Measurements from ENCODE around the gene RGCC. TPM values are rescaled to one million over a fixed set of nuclear protein-coding genes. Genes with fewer than 3 reads are reported as not detected.

RGCC gene
- total RNA-seq, 2 donors from 2014 or later = 5.4 TPM

- Mint-ChIP-seq H3K4me3 (no peak overlapping the region), H3K9me3 (peaks cover 15% of the 10 kb centered on the region), H3K27ac (no peak overlapping the region), H3K36me3 (ENCODE audit: low read depth) (no peaks in the 10 kb centered on the region), H3K4me1 (peaks cover 8% of the 10 kb centered on the region), H3K27me3 (ENCODE audit: insufficient read depth) (peaks cover 9% of the 10 kb centered on the region)
- H3K9me3 ChIP-seq (ENCODE audit: control insufficient read depth, low read length) = peaks cover 7% of the 10 kb centered on the region
- WGBS, 2 experiments (ENCODE audit: insufficient coverage in 1 of 2, insufficient read length in 1 of 2) = 82% methylated on average over 5 of the region's 5 CpGs; no CpG with 5 or more reads in 1 of the 2 experiments
- H3K36me3 ChIP-seq (ENCODE audit: control insufficient read depth, insufficient read depth, low read length) = no peaks in the 10 kb centered on the region
- H3K4me1 ChIP-seq (ENCODE audit: control insufficient read depth, insufficient read depth, low read length) = no peaks in the 10 kb centered on the region
- no peak overlapping the region for H3K27ac ChIP-seq (ENCODE audit: low read depth, low read length)
- no peak overlapping the region for H3K9ac ChIP-seq (ENCODE audit: extremely low read depth, low read length, poor library complexity, severe bottlenecking)
- H3K27me3 ChIP-seq (ENCODE audit: control insufficient read depth, insufficient read depth, low read length, poor library complexity, severe bottlenecking) = no peaks in the 10 kb centered on the region
- H3K4me3 ChIP-seq (ENCODE audit: low read length) = no peak overlapping the region
- no peak for TF ChIP-seq CTCF (conservative IDR thresholded peaks at IDR 0.05)
- DNase-seq = no peak
These were observed 43.2 kb downstream of the RGCC start for GRCh38 chr13:41500511-41500910.

GRCh38 chr13:41501281-41501680, 43.9 kb downstream of the RGCC start:
- no peak for TF ChIP-seq CTCF (conservative IDR thresholded peaks at IDR 0.05)
- Histone ChIP-seq H3K36me3 (ENCODE audit: control insufficient read depth, insufficient read depth, low read length) (no peaks in the 10 kb centered on the region), H3K9me3 (ENCODE audit: control insufficient read depth, low read length) (peaks cover 7% of the 10 kb centered on the region), H3K27me3 (ENCODE audit: control insufficient read depth, insufficient read depth, low read length, poor library complexity, severe bottlenecking) (no peaks in the 10 kb centered on the region), H3K27ac (ENCODE audit: low read depth, low read length) (no peak overlapping the region), H3K4me3 (ENCODE audit: low read length) (no peak overlapping the region), H3K9ac (ENCODE audit: extremely low read depth, low read length, poor library complexity, severe bottlenecking) (no peak overlapping the region), H3K4me1 (ENCODE audit: control insufficient read depth, insufficient read depth, low read length) (no peaks in the 10 kb centered on the region)
- no peak for DNase-seq
- Mint-ChIP-seq H3K4me3 (no peak overlapping the region), H3K36me3 (ENCODE audit: low read depth) (no peaks in the 10 kb centered on the region), H3K27ac (no peak overlapping the region), H3K27me3 (ENCODE audit: insufficient read depth) (peaks cover 9% of the 10 kb centered on the region), H3K4me1 (peaks cover 4% of the 10 kb centered on the region), H3K9me3 (peaks cover 15% of the 10 kb centered on the region)
- 93% methylated on average over 4 of the region's 4 CpGs; no CpG with 5 or more reads in 1 of the 2 experiments for WGBS, 2 experiments (ENCODE audit: insufficient coverage in 1 of 2, insufficient read length in 1 of 2)

- Mint-ChIP-seq H3K9me3 (peaks cover 15% of the 10 kb centered on the region), H3K4me3 (no peak overlapping the region), H3K4me1 (peaks cover 4% of the 10 kb centered on the region), H3K36me3 (ENCODE audit: low read depth) (no peaks in the 10 kb centered on the region), H3K27me3 (ENCODE audit: insufficient read depth) (peaks cover 9% of the 10 kb centered on the region), H3K27ac (no peak overlapping the region)
- Histone ChIP-seq H3K27me3 (ENCODE audit: control insufficient read depth, insufficient read depth, low read length, poor library complexity, severe bottlenecking) (no peaks in the 10 kb centered on the region), H3K9ac (ENCODE audit: extremely low read depth, low read length, poor library complexity, severe bottlenecking) (no peak overlapping the region), H3K36me3 (ENCODE audit: control insufficient read depth, insufficient read depth, low read length) (no peaks in the 10 kb centered on the region), H3K9me3 (ENCODE audit: control insufficient read depth, low read length) (peaks cover 7% of the 10 kb centered on the region), H3K4me3 (ENCODE audit: low read length) (no peak overlapping the region), H3K4me1 (ENCODE audit: control insufficient read depth, insufficient read depth, low read length) (no peaks in the 10 kb centered on the region), H3K27ac (ENCODE audit: low read depth, low read length) (no peak overlapping the region)
- no peak for TF ChIP-seq CTCF (conservative IDR thresholded peaks at IDR 0.05)
- no peak for DNase-seq
- 84 to 93% methylated on average over 4 to 5 of the region's 5 CpGs for WGBS, 2 experiments (ENCODE audit: insufficient coverage in 1 of 2, insufficient read length in 1 of 2)
These were observed 44.7 kb downstream of the RGCC start for GRCh38 chr13:41502031-41502430.

All from endodermal cell (in vitro differentiated cells).